Natural killer cell (primary cell): ENCODE data around the gene CD180. TPM values are rescaled to one million over a fixed set of nuclear protein-coding genes. Genes with fewer than 3 reads are reported as not detected.

Source experiments
- ATAC-seq, 3 donors: fragments of 150-1000 bp in 2 of 3; fragments of 200-7000 bp in 1 of 3; cut with Tn5 transposase; 1 replicate in 1 of 3; 2 replicates in 2 of 3; pipeline ENCODE4 v1.10.0; 2021; ENCODE audit warnings: mild to moderate bottlenecking in 2 of 3, moderate library complexity in 2 of 3
- DNase-seq, 2 donors: peaks; one replicate each; pipeline versions ENCODE4 v3.0.0 to v3.0.0-alpha.2; 2013 to 2021; ENCODE audit warnings: mixed read lengths in 1 of 2
- H3K27ac ChIP-seq: one replicate; pipeline ENCODE4 v1.5.1; 2013; ENCODE audit warnings: mild to moderate bottlenecking, low read length
- H3K27me3 ChIP-seq: one replicate; pipeline ENCODE4 v1.6.1; 2013; ENCODE audit warnings: low read length; ENCODE audit not compliant: control insufficient read depth, insufficient read depth
- H3K36me3 ChIP-seq: one replicate; pipeline ENCODE4 v1.6.1; 2013; ENCODE audit warnings: low read length; ENCODE audit not compliant: control insufficient read depth, insufficient read depth
- H3K4me1 ChIP-seq: one replicate; pipeline ENCODE4 v1.6.1; 2013; ENCODE audit warnings: low read length; ENCODE audit not compliant: control insufficient read depth, insufficient read depth
- H3K4me3 ChIP-seq: one replicate; pipeline ENCODE4 v1.5.1; 2013; ENCODE audit warnings: low read length
- H3K9me3 ChIP-seq: one replicate; pipeline ENCODE4 v1.6.1; 2013; ENCODE audit warnings: low read length; ENCODE audit not compliant: control insufficient read depth, insufficient read depth
- H3K27ac Mint-ChIP-seq, 2 donors: one replicate each; pipeline ENCODE4 v1.8.0; 2022; ENCODE audit warnings: mild to moderate bottlenecking in 2 of 2, mixed read lengths in 2 of 2, moderate library complexity in 1 of 2
- H3K27me3 Mint-ChIP-seq, 2 donors: one replicate each; pipeline ENCODE4 v1.8.0; 2022; ENCODE audit warnings: low read depth in 2 of 2, mixed read lengths in 2 of 2
- H3K36me3 Mint-ChIP-seq: one replicate; pipeline ENCODE4 v1.8.0; 2022; ENCODE audit warnings: mixed read lengths
- H3K4me1 Mint-ChIP-seq, 2 donors: one replicate each; pipeline ENCODE4 v1.8.0; 2022; ENCODE audit warnings: mixed read lengths in 2 of 2
- H3K4me3 Mint-ChIP-seq: one replicate; pipeline ENCODE4 v1.8.0; 2022; ENCODE audit warnings: mild to moderate bottlenecking, moderate library complexity, mixed read lengths
- H3K9me3 Mint-ChIP-seq, 2 donors: one replicate each; pipeline ENCODE4 v1.8.0; 2022; ENCODE audit warnings: mixed read lengths in 2 of 2
- CTCF ChIP-seq: fragments of 200-600 bp; IDR thresholded peaks from one replicate; pipeline ENCODE4 v1.8.0; 2022; ENCODE audit warnings: antibody characterized with exemption
- WGBS: methylation state at CpG from one replicate; pipeline ENCODE4 v1.1.7; 2013; ENCODE audit warnings: missing lambda C conversion rate; ENCODE audit not compliant: insufficient coverage; 5-methylcytosine and 5-hydroxymethylcytosine counted together
- intact Hi-C: fragments of 100-400 bp; cut with micrococcal nuclease; formaldehyde crosslinking; loops from one replicate; pipeline ENCODE4 v1.14.2; 2022
- total RNA-seq, 4 donors: library from RNA; stranded (reverse); fragments of 120-200 nt in 1 of 4; gene quantifications; one replicate each; pipeline versions ENCODE4 v1.2.3 to v1.2.4, GENCODE V29; 2013 to 2022

Gene CD180
- total RNA-seq, 3 donors from 2014 or later (not counting 1 experiment from before 2014, with no cell fraction given), result 0.34 to 1.2 (median 1.1) TPM

- H3K4me1 ChIP-seq, result no peaks in the 10 kb centered on the region
- Mint-ChIP-seq H3K4me1 (peaks cover 10 to 11% of the 10 kb centered on the region in 2 donors), H3K27ac (no peak overlapping the region), H3K36me3 (peaks cover 13% of the 10 kb centered on the region), H3K9me3 (no peaks in the 10 kb centered on the region), H3K4me3 (no peak overlapping the region), H3K27me3 (no peaks in the 10 kb centered on the region)
- intact Hi-C loops, result loop anchor here (10.0 kb wide), 1 partner anchor 1850 kb away; no protein-coding TSS in a partner anchor
- TF ChIP-seq CTCF, result no peak
- H3K27ac ChIP-seq, result no peak overlapping the region
- WGBS, result 92% methylated on average over 5 of the region's 5 CpGs
- H3K9me3 ChIP-seq, result peaks cover 2% of the 10 kb centered on the region
- H3K4me3 ChIP-seq, result no peak overlapping the region
- ATAC-seq, result no peak
- no peaks in the 10 kb centered on the region for H3K27me3 ChIP-seq
- DNase-seq, result no peak
- no peaks in the 10 kb centered on the region for H3K36me3 ChIP-seq
These were observed 41.9 kb downstream of the CD180 start for GRCh38 chr5:67154556-67155206.

DNA sequence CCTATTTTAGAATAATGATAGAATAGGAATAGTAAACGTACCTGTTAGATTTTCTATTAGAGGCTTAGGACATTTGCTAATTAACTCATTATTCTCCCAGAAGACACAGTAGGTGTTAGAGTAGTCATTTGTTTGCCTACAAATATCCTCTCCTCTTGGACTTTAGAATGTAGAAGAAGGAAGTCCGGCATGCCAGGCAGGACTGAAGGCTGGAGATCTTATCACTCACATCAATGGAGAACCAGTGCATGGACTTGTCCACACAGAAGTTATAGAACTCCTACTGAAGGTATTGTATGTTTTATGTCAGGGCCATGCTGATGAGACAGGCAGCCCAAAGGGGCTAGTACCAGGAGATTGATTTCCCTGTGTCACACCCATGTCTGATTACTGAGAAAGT, 43.3 kb downstream of the CD180 start:
- WGBS, result 83% methylated on average over 1 of the region's 2 CpGs
- H3K36me3 Mint-ChIP-seq, result peaks cover 13% of the 10 kb centered on the region

GRCh38 chr5:67152400-67152799, 44.2 kb downstream of the CD180 start:
- no peaks in the 10 kb centered on the region for H3K36me3 ChIP-seq
- TF ChIP-seq CTCF, result no peak
- no peak overlapping the region for H3K4me3 ChIP-seq
- intact Hi-C loops, result loop anchor here (10.0 kb wide), 1 partner anchor 1852 kb away; no protein-coding TSS in a partner anchor
- Mint-ChIP-seq H3K27me3 (no peaks in the 10 kb centered on the region), H3K36me3 (peaks cover 13% of the 10 kb centered on the region), H3K4me3 (no peak overlapping the region), H3K27ac (no peak overlapping the region), H3K9me3 (no peaks in the 10 kb centered on the region), H3K4me1 (peaks cover 5 to 10% of the 10 kb centered on the region in 2 donors)
- no peaks in the 10 kb centered on the region for H3K4me1 ChIP-seq
- no peak overlapping the region for H3K27ac ChIP-seq
- 97% methylated on average over 6 of the region's 6 CpGs for WGBS
- DNase-seq, result no peak
- ATAC-seq, result no peak
- H3K27me3 ChIP-seq, result no peaks in the 10 kb centered on the region
- H3K9me3 ChIP-seq, result peaks cover 2% of the 10 kb centered on the region

More for the DNA sequence above, 43.3 kb downstream of the CD180 start:
- Histone ChIP-seq H3K36me3 (no peaks in the 10 kb centered on the region), H3K4me3 (no peak overlapping the region), H3K27me3 (no peaks in the 10 kb centered on the region), H3K9me3 (peaks cover 2% of the 10 kb centered on the region), H3K4me1 (no peaks in the 10 kb centered on the region), H3K27ac (no peak overlapping the region)
- intact Hi-C loops, result loop anchor here (10.0 kb wide), 1 partner anchor 1852 kb away; no protein-coding TSS in a partner anchor
- ATAC-seq (no peak), DNase-seq (no peak)
- H3K27me3 Mint-ChIP-seq, result no peaks in the 10 kb centered on the region
- H3K27ac Mint-ChIP-seq, result no peak overlapping the region
- H3K4me1 Mint-ChIP-seq, result peaks cover 7 to 11% of the 10 kb centered on the region in 2 donors
- H3K9me3 Mint-ChIP-seq, result no peaks in the 10 kb centered on the region
- no peak overlapping the region for H3K4me3 Mint-ChIP-seq
- TF ChIP-seq CTCF, result no peak
